Measurements from ENCODE around the gene EPHB2.

DNA sequence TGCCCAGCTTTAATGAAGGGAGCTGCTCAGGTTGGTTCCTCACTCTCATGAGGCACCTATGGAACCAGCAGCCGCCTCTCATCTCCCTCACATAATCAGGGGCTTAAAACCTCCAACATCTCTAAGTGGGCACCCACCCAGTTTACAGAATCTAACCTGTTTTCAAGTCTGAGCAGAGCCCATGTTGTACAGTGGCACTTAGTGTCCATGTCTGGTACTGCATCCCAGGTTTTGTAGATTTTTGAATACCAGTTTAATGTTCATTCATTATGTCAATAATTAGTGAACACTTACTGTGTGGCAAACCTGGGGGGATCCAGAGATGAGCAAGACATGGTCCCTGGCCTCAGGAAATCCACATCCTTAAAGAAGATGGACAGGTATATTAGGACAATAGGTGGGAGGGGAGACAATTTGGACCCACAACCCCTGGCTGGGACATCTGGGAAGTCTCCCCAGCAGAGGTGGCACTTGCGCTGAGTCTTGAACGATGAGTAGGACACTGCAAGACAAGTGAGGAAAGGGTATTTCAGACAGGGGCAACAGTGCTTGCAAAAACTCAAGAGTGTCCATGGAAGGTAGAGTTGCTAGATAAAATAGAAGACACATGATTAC is 178.7 kb downstream of the EPHB2 start:
- TF ChIP-seq EZH2 (IDR thresholded peaks at IDR 0.05; ENCODE audit: insufficient read depth, poor library complexity, severe bottlenecking) (no peak), EZH2phosphoT487 (IDR thresholded peaks at IDR 0.05; ENCODE audit: insufficient read depth, low read depth) (no peak)

Measured in GM23248 (cell line).